Measurements from ENCODE around the gene ZNF410.

- no peak for TF ChIP-seq CTCF (IDR thresholded peaks at IDR 0.05)
- no peak for TF ChIP-seq EZH2 (IDR thresholded peaks at IDR 0.05)
Measured at GRCh38 chr14:73936548-73936947, 49.9 kb downstream of the ZNF410 start.
